Fibroblast of lung (primary cell): ENCODE measurements around the gene GPR3.

Experiments used
- EZH2 ChIP-seq: IDR thresholded peaks from 2 replicates; pipeline ENCODE4 v1.5.1; 2012; ENCODE audit warnings: low read length, control low read depth, mild to moderate bottlenecking; ENCODE audit errors: missing control alignments
- TF ChIP-seq, protein P1 (sequence below), 2 donors: IDR thresholded peaks in 1 of 2; conservative IDR thresholded peaks in 1 of 2; 1 replicate in 1 of 2; 2 replicates in 1 of 2; pipeline ENCODE4 v1.5.1; 2011 to 2012; ENCODE audit warnings: low read length in 2 of 2, control low read depth in 1 of 2, inconsistent platforms in 1 of 2, low read depth in 1 of 2, mild to moderate bottlenecking in 1 of 2

DNA sequence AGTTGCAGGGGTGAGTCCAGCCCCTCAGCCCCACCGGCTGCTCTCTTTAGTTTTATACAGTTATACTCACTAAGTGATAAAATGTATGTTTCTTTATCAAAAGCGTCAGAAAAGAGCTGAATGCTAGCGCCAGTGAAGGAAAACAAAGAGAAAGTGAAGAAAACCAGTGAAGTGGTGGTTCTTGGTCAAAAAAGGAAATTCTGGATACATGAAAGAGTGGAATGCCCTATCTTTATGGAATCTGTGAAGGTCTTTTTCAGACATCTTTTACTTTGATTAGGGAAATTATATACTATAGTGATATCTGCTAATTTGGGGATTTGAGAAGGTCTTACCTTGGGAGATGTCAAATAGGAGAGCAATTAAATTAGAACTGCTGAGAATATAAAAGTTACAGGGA is 41.3 kb downstream of the GPR3 start:
- TF ChIP-seq, protein P1, sequence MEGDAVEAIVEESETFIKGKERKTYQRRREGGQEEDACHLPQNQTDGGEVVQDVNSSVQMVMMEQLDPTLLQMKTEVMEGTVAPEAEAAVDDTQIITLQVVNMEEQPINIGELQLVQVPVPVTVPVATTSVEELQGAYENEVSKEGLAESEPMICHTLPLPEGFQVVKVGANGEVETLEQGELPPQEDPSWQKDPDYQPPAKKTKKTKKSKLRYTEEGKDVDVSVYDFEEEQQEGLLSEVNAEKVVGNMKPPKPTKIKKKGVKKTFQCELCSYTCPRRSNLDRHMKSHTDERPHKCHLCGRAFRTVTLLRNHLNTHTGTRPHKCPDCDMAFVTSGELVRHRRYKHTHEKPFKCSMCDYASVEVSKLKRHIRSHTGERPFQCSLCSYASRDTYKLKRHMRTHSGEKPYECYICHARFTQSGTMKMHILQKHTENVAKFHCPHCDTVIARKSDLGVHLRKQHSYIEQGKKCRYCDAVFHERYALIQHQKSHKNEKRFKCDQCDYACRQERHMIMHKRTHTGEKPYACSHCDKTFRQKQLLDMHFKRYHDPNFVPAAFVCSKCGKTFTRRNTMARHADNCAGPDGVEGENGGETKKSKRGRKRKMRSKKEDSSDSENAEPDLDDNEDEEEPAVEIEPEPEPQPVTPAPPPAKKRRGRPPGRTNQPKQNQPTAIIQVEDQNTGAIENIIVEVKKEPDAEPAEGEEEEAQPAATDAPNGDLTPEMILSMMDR (conservative IDR thresholded peaks at IDR 0.05 in 1 of 2, IDR thresholded peaks at IDR 0.05 in 1 of 2; ENCODE audit: low read depth in 1 of 2, low read length in 2 of 2) = no peak
- TF ChIP-seq EZH2 = no peak
